ENCODE data around the gene PLEKHG5.

PLEKHG5 gene, protein sequence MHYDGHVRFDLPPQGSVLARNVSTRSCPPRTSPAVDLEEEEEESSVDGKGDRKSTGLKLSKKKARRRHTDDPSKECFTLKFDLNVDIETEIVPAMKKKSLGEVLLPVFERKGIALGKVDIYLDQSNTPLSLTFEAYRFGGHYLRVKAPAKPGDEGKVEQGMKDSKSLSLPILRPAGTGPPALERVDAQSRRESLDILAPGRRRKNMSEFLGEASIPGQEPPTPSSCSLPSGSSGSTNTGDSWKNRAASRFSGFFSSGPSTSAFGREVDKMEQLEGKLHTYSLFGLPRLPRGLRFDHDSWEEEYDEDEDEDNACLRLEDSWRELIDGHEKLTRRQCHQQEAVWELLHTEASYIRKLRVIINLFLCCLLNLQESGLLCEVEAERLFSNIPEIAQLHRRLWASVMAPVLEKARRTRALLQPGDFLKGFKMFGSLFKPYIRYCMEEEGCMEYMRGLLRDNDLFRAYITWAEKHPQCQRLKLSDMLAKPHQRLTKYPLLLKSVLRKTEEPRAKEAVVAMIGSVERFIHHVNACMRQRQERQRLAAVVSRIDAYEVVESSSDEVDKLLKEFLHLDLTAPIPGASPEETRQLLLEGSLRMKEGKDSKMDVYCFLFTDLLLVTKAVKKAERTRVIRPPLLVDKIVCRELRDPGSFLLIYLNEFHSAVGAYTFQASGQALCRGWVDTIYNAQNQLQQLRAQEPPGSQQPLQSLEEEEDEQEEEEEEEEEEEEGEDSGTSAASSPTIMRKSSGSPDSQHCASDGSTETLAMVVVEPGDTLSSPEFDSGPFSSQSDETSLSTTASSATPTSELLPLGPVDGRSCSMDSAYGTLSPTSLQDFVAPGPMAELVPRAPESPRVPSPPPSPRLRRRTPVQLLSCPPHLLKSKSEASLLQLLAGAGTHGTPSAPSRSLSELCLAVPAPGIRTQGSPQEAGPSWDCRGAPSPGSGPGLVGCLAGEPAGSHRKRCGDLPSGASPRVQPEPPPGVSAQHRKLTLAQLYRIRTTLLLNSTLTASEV

DNA sequence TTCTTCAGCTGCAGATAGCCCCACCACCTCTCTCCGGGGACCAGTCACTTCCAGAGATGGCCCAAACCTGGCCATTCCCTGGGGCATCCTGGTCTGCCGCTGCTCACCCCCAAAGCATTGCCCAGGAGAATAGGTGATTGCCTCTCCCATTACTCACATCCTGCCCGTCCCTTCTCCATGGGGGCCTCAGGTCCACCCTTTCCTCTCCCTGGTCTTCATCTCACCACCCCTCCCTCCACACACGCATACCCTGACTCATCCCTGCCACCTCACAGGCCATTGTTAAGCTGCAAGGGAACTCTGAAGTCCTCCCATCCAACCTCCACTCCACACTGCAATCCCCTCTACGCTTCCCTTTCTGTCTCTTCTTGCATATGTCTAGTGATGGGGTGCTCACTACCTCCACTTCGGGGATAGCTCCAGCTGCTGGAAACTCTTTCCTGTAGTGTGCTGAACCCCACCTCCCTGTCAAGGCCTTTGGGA lies at the start of gene PLEKHG5:
Gene PLEKHG5, minus strand, starts transcription at position 188 of the 483 bp plus-strand sequence. CDS start 14,096 bp downstream, outside the sequence.
- DNase-seq = no peak

GRCh38 chr1:6538956-6539355 lies 47.5 kb upstream of the PLEKHG5 start:
- DNase-seq = no peak

GRCh38 chr1:6536291-6536690 lies 44.8 kb upstream of the PLEKHG5 start:
- no peak for DNase-seq

GRCh38 chr1:6535214-6535613 lies 43.7 kb upstream of the PLEKHG5 start:
- DNase-seq = no peak

DNA sequence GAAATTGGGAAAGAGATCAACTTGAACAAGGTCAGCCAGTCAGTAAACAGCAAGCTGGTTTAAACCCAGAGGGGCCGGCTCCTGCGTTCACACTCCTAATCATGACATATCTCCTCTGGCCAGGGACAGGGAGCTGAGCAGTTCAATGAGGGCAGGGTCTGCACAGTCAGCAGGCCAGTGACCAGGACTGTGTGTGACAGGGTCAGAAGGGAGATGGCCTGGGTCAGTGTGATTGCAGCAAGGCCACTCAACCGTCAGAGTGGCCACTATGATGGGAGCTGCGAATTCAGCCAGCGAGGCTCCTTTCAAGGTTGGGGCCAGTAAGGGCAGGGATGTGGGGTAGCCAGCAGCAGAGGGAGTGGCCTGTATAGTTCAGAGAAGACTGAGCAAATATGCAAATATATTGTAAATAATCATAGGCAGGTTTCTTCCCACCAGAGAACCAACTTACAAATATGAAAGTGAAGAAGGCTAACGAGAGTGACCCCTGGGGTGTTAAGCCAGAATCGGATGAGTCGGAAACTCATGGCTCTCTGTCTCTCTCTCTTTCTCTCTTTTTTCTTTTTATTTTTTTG lies 42.9 kb upstream of the PLEKHG5 start:
- no peak for DNase-seq

DNA sequence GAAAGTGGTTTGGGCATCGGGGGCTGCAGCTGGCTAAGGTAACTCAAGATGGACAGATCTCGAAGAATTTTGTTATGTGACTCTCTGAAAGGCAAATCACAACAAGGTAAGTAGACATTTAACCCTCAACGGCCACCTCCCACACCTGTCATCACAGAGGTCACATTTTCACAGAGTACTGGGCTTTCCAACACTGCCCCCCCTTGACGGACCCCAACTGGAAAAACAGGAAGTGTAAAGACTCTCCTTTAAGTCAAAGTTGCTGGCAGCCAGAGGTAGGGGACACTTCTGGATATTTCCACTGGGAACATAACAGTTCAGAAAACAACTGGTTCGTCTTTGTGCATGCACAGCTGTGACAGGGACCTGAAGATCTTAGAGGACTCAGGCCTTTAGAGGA lies 40.5 kb upstream of the PLEKHG5 start:
- no peak for DNase-seq

DNA sequence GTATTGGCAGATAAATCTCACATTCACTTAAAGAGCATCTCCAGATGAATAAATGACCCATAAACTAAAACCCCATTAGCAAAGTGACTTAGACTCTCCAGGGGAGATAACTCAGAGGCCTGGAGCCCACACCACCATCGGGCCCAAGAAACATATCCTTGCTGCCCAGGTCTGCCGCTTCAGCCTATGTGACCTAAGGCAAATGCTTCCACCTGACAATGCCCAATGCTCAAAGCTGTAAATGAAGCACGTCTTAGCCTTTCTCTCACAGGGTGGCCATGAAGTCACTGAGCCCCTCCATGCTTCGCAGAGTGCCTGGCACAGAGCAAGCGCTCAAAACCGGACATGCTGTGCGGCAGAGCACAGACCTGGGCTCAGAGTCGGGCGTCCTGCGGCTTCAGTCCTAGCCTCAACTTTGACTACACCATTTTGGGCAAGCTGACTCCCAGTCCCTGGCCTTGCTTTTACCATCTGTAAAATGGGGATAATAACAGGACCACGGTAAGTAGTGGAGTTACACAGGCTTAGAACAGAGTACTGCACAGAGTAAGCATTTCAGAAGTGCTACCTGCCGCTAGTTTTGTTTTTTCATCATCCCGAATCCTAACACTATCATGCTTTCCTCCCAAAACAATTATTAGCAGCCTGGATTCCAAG lies 39.2 kb upstream of the PLEKHG5 start:
- DNase-seq = no peak

DNA sequence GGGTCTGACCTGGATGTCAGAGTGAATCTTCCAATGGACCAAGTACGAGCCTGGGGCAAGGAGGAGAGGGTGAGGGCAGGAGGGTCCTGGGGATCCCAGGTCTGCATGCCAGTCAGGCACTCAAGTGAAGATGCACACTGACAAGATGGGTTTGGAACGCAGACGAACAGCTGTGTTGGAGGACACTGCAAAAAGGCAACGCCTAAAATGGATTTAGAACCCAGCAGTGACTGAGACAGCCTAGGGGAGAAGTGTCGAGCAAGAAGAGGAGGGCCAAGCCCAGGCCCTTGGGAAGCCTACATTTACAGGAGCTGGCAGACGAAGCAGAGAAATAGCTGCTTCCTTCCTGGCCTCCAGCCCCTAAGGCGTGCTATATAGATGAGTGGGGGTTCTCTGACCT lies 37.0 kb upstream of the PLEKHG5 start:
- no peak for DNase-seq

- no peak for DNase-seq
These were observed 34.8 kb upstream of the PLEKHG5 start for GRCh38 chr1:6526316-6526715.

DNA sequence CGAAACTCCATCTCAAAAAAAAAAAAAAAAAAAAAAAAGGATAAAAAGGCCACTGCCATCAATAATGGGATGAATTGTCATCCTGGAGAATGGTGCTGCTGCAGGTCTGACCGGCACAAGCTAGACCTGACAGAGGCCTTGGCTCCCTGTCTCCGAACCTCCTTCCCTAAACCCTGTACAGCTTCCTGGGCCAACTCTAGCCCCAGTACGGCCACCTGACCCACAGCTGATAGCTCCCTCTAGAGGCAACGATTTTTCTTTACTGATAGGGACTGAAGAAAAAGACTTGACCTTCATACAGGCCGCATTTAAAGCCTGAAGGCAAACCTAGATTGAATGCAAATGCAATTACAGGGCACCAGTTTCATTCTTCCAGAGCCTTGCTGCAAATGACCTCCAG lies 32.1 kb upstream of the PLEKHG5 start:
- DNase-seq = no peak

GRCh38 chr1:6521536-6521935 lies 30.1 kb upstream of the PLEKHG5 start:
- no peak for DNase-seq

GRCh38 chr1:6519935-6520671 lies 28.6 kb upstream of the PLEKHG5 start:
- no peak for DNase-seq

DNA sequence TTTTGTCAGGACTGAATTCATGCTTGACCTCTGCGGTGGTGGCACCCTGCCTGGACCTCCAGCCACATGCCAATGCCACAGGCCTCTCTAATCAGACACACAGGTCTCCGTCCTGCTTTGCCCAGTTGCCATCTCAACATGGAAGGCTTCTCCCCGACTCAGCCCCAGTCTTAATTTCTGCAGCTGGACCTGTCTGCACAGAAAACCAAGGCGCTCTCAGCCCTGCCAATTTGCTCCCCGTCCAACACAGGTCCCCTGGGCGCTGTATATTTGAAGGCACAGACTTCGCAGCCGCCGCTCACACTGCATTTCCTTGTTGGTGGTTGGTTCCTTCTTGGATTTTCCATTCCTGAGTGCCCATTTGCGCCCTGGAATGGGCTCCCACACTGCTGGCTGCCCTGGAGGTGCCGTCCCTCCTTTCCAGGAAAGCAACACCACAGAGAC lies 28.0 kb upstream of the PLEKHG5 start:
- no peak for DNase-seq

- no peak for DNase-seq
These were observed 26.0 kb upstream of the PLEKHG5 start for GRCh38 chr1:6517435-6517851.

GRCh38 chr1:6515771-6516170 lies 24.3 kb upstream of the PLEKHG5 start:
- DNase-seq = no peak

DNA sequence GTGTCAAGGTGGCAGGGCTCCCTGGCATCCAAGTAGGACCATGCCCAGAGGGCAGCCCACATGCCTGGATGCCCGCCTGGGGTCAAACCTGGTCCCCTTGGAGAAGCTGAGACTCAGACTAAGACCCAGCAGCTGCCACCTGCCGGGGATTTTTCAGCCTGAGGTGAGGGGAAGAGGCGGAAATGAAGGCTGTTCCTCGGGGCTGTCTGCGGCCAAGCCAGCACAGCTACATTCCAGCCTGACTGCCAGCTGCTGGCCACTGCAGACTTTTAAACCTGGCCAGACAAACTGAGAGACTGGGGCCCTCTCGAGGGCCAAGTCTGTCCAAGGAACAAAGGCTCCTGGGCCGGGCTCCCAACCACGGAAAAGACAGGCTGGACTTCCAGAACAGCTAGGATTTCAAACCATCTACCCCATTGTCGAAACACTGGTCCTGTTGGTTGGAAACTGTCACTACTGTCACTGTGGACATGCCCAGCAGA lies 21.9 kb upstream of the PLEKHG5 start:
- DNase-seq = no peak

DNA sequence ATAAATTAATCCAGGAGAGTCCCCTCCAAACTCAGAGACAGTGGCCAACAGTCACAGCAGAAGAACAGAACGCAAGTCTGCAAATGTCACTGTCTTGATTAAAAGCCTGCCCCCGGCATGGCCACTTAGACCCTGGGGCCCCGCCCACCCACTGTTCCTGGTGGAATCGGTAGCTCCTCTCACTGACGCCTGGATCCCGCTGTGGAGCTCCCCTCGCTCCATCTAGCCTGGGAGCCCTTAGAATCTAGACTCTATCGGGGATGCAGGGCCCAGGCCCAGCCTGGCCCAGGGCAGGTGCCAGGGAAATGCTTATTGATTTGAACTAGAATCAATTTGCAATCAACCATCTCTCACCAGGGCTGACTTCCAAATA lies 21.4 kb upstream of the PLEKHG5 start:
- DNase-seq = no peak

GRCh38 chr1:6512245-6512907 lies 20.9 kb upstream of the PLEKHG5 start:
- DNase-seq = no peak

- DNase-seq = no peak
These were observed 20.2 kb upstream of the PLEKHG5 start for GRCh38 chr1:6511561-6512244.

DNA sequence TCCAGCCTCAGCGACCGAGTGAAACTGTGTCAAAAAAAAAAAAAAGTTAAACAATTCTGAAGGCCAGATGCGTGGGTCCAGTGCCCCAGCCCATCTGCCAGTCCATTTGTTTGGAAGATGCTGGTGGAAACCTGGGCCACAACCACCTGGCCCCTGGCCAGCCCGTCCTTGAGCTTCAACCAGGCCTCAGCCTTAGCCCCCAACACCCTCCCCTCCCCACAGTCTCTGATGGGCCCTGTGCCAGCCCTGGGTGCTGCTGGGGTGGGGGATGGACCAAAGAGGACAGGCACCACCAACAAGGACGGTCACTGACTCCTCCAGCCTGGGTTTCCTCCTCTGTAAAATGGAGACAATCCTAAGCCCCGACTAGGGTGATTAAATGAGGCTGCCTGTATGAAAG lies 19.6 kb upstream of the PLEKHG5 start:
- no peak for DNase-seq

GRCh38 chr1:6510493-6510892 lies 19.0 kb upstream of the PLEKHG5 start:
- DNase-seq = no peak
